GM23338 (cell line): ENCODE measurements around the gene RBM19. TPM values are rescaled to one million over a fixed set of nuclear protein-coding genes. Genes with fewer than 3 reads are reported as not detected.

ENCODE experiments used
- ATAC-seq: fragments of 200-7000 bp; cut with Tn5 transposase; 3 replicates; pipeline ENCODE4 v1.9.1; 2020
- DNase-seq: peaks from one replicate; pipeline ENCODE4 v3.0.0-alpha.2; 2015; ENCODE audit warnings: low spot score
- H2AFZ ChIP-seq: fragments of 200-600 bp; sonication (generic); 2 replicates; pipeline ENCODE4 v1.8.0; 2016; ENCODE audit warnings: antibody characterized with exemption, mild to moderate bottlenecking, moderate library complexity
- H3F3A ChIP-seq: fragments of 200-600 bp; sonication (generic); replicated peaks from 2 replicates; pipeline ENCODE4 v1.8.0; 2017; ENCODE audit warnings: antibody characterized with exemption, mixed run types, low read depth
- H3K27ac ChIP-seq: fragments of 200-600 bp; sonication (generic); 2 replicates; pipeline ENCODE4 v1.6.1; 2016; ENCODE audit warnings: low read depth
- H3K27me3 ChIP-seq: fragments of 200-600 bp; sonication (generic); 2 replicates; pipeline ENCODE4 v1.8.0; 2016; ENCODE audit warnings: mild to moderate bottlenecking, mixed run types, moderate library complexity; ENCODE audit not compliant: insufficient read depth
- H3K36me3 ChIP-seq: fragments of 200-600 bp; sonication (generic); 2 replicates; pipeline ENCODE4 v1.8.0; 2016; ENCODE audit warnings: mild to moderate bottlenecking; ENCODE audit not compliant: insufficient read depth
- H3K4me1 ChIP-seq: fragments of 200-600 bp; sonication (generic); 2 replicates; pipeline ENCODE4 v1.8.0; 2016; ENCODE audit warnings: mild to moderate bottlenecking, moderate library complexity; ENCODE audit not compliant: insufficient read depth
- H3K4me2 ChIP-seq: fragments of 200-600 bp; sonication (generic); 2 replicates; pipeline ENCODE4 v1.7.1; 2017; ENCODE audit warnings: mixed run types
- H3K4me3 ChIP-seq: fragments of 200-600 bp; sonication (generic); 2 replicates; pipeline ENCODE4 v1.6.1; 2016; ENCODE audit warnings: mixed run types
- H3K79me2 ChIP-seq: fragments of 200-600 bp; sonication (generic); replicated peaks from 2 replicates; pipeline ENCODE4 v1.8.0; 2017; ENCODE audit warnings: mild to moderate bottlenecking; ENCODE audit not compliant: insufficient read depth
- H3K9me2 ChIP-seq: fragments of 200-600 bp; sonication (generic); 2 replicates; pipeline ENCODE4 v1.8.0; 2017; ENCODE audit not compliant: insufficient read depth
- H4K20me1 ChIP-seq: fragments of 200-600 bp; sonication (generic); replicated peaks from 2 replicates; pipeline ENCODE4 v1.8.0; 2017; ENCODE audit warnings: mild to moderate bottlenecking; ENCODE audit not compliant: insufficient read depth
- H3K27ac Mint-ChIP-seq: 2 replicates; pipeline ENCODE4 v1.8.0; 2020; ENCODE audit warnings: inconsistent platforms, mild to moderate bottlenecking, moderate library complexity, mixed read lengths
- H3K27me3 Mint-ChIP-seq: 3 replicates; pipeline ENCODE4 v1.8.0; 2022; ENCODE audit warnings: low read depth, mild to moderate bottlenecking, moderate library complexity, mixed read lengths, inconsistent platforms; ENCODE audit not compliant: insufficient read depth, poor library complexity
- H3K36me3 Mint-ChIP-seq: 3 replicates; pipeline ENCODE4 v1.8.0; 2021; ENCODE audit warnings: low read depth, mild to moderate bottlenecking, inconsistent platforms, moderate library complexity, mixed read lengths
- H3K4me1 Mint-ChIP-seq: 3 replicates; pipeline ENCODE4 v1.8.0; 2020; ENCODE audit warnings: mild to moderate bottlenecking, inconsistent platforms, mixed read lengths
- H3K4me3 Mint-ChIP-seq: 3 replicates; pipeline ENCODE4 v1.8.0; 2021; ENCODE audit warnings: moderate library complexity, mild to moderate bottlenecking, inconsistent platforms, mixed read lengths
- H3K9me3 Mint-ChIP-seq: 3 replicates; pipeline ENCODE4 v1.8.0; 2020; ENCODE audit warnings: moderate library complexity, mild to moderate bottlenecking, inconsistent platforms, mixed read lengths
- EZH2 ChIP-seq: fragments of 200-600 bp; sonication (generic); IDR thresholded peaks from one replicate; pipeline ENCODE4 v1.8.0; 2017; ENCODE audit warnings: antibody characterized with exemption, mild to moderate bottlenecking, low read depth; ENCODE audit not compliant: unreplicated experiment
- EZH2phosphoT487 ChIP-seq: fragments of 200-600 bp; sonication (generic); IDR thresholded peaks from one replicate; pipeline ENCODE4 v1.8.1; 2018; ENCODE audit warnings: antibody characterized with exemption; ENCODE audit not compliant: unreplicated experiment
- JUNB ChIP-seq: IDR thresholded peaks from one replicate; pipeline ENCODE4 v1.6.1; 2016; ENCODE audit warnings: antibody characterized with exemption; ENCODE audit not compliant: unreplicated experiment
- NANOG ChIP-seq: IDR thresholded peaks from 2 replicates; pipeline ENCODE4 v1.6.1; 2016; ENCODE audit warnings: antibody characterized with exemption, borderline replicate concordance
- POLR2AphosphoS5 ChIP-seq: IDR thresholded peaks from 2 replicates; pipeline ENCODE4 v1.6.1; 2016; ENCODE audit warnings: antibody characterized with exemption, low read depth
- STAT1 ChIP-seq: IDR thresholded peaks from one replicate; pipeline ENCODE4 v1.6.1; 2016; ENCODE audit warnings: antibody characterized with exemption; ENCODE audit not compliant: unreplicated experiment
- ZNF114 ChIP-seq: fragments of 250-450 bp; sonication (Bioruptor Pico); IDR thresholded peaks from 2 replicates; pipeline ENCODE4 v1.5.0; 2020; ENCODE audit warnings: mild to moderate bottlenecking, moderate library complexity
- ZNF331 ChIP-seq: fragments of 250-450 bp; sonication (Bioruptor Pico); IDR thresholded peaks from 2 replicates; pipeline ENCODE4 v1.5.0; 2020; ENCODE audit warnings: low read depth, mild to moderate bottlenecking, moderate library complexity
- polyA plus RNA-seq: library from polyadenylated mRNA; unstranded; fragments of >200 nt; fragmentation: Nextera tagmentation; extraction: Ambion mirVana; gene quantifications from 2 replicates; pipeline ENCODE4 v1.2.1, GENCODE V29; 2016
- total RNA-seq: library from RNA; depleted of rRNA; stranded (reverse); fragments of >200 nt; shearing (Covaris generic); gene quantifications from 2 replicates; pipeline ENCODE4 v1.2.3, GENCODE V29; 2014
- TF ChIP-seq, protein P1 (sequence below): IDR thresholded peaks from 2 replicates; pipeline ENCODE4 v1.6.1; 2016; ENCODE audit warnings: antibody characterized with exemption
- TF ChIP-seq, protein P2 (sequence below): fragments of 250-450 bp; sonication (Bioruptor Pico); IDR thresholded peaks from 2 replicates; pipeline ENCODE4 v1.5.0; 2020; ENCODE audit warnings: mild to moderate bottlenecking, moderate library complexity
- TF ChIP-seq, protein P3 (sequence below), 2 experiments: fragments of 200-600 bp in 1 of 2; sonication (generic) in 1 of 2; conservative IDR thresholded peaks; 2 replicates each; pipeline versions ENCODE4 v1.5.1 to v1.6.1; 2016 to 2017; ENCODE audit warnings: antibody characterized with exemption in 2 of 2, low read depth in 2 of 2, mild to moderate bottlenecking in 2 of 2, moderate library complexity in 1 of 2
- TF ChIP-seq, protein P4 (sequence below): IDR thresholded peaks from one replicate; pipeline ENCODE4 v1.6.1; 2018; ENCODE audit warnings: antibody characterized with exemption; ENCODE audit not compliant: unreplicated experiment

Gene RBM19
- total and polyA plus RNA-seq, 2 experiments from 2014 or later: 43.4 to 56.7 TPM

DNA sequence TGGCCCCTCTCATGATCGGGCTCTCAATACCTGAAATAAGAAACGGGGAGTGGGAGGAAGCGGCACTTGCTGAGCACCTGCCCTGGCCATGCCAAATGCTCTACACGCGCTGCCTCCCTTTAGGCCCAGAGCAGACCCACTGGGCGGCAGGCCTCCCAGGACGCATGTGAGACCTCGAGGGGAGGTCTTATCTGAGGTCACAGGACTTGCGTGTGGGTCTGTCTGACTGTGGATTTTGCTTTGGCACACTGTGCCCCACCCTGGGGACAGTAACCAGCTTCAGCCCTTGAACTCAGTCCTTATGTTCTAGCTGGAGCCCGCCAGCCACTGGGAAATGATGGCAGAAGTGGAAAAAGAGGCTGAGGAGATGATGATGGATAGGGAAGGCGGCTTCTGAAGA lies 91.8 kb downstream of the RBM19 start (continued):
- TF ChIP-seq ZNF331 (no peak), POLR2AphosphoS5 (no peak), EZH2 (no peak), STAT1 (no peak), EZH2phosphoT487 (no peak), ZNF114 (CRISPR knock-in tag) (no peak), NANOG (no peak), JUNB (no peak)
- TF ChIP-seq, protein P1, sequence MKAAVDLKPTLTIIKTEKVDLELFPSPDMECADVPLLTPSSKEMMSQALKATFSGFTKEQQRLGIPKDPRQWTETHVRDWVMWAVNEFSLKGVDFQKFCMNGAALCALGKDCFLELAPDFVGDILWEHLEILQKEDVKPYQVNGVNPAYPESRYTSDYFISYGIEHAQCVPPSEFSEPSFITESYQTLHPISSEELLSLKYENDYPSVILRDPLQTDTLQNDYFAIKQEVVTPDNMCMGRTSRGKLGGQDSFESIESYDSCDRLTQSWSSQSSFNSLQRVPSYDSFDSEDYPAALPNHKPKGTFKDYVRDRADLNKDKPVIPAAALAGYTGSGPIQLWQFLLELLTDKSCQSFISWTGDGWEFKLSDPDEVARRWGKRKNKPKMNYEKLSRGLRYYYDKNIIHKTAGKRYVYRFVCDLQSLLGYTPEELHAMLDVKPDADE: no peak

- Histone ChIP-seq H3F3A (no peaks in the 10 kb centered on the region), H3K4me2 (no peak overlapping the region), H3K4me1 (no peaks in the 10 kb centered on the region), H3K9me2 (no peaks in the 10 kb centered on the region), H2AFZ (no peak overlapping the region), H3K36me3 (no peaks in the 10 kb centered on the region; the same call in 1 of the 2 replicates), H3K4me3 (no peak overlapping the region), H4K20me1 (no peaks in the 10 kb centered on the region), H3K79me2 (no peaks in the 10 kb centered on the region), H3K27ac (no peak overlapping the region), H3K27me3 (no peaks in the 10 kb centered on the region)
- Mint-ChIP-seq H3K4me1 (peaks cover 7% of the 10 kb centered on the region), H3K27ac (no peak overlapping the region), H3K36me3 (peaks cover 37% of the 10 kb centered on the region), H3K9me3 (peaks cover 11% of the 10 kb centered on the region; the same call in 2 of the 3 replicates), H3K27me3 (peaks cover 1% of the 10 kb centered on the region), H3K4me3 (no peak overlapping the region)
- DNase-seq (no peak), ATAC-seq (no peak)
- TF ChIP-seq EZH2 (no peak), ZNF331 (no peak), POLR2AphosphoS5 (no peak), EZH2phosphoT487 (no peak)
- TF ChIP-seq, protein P2, sequence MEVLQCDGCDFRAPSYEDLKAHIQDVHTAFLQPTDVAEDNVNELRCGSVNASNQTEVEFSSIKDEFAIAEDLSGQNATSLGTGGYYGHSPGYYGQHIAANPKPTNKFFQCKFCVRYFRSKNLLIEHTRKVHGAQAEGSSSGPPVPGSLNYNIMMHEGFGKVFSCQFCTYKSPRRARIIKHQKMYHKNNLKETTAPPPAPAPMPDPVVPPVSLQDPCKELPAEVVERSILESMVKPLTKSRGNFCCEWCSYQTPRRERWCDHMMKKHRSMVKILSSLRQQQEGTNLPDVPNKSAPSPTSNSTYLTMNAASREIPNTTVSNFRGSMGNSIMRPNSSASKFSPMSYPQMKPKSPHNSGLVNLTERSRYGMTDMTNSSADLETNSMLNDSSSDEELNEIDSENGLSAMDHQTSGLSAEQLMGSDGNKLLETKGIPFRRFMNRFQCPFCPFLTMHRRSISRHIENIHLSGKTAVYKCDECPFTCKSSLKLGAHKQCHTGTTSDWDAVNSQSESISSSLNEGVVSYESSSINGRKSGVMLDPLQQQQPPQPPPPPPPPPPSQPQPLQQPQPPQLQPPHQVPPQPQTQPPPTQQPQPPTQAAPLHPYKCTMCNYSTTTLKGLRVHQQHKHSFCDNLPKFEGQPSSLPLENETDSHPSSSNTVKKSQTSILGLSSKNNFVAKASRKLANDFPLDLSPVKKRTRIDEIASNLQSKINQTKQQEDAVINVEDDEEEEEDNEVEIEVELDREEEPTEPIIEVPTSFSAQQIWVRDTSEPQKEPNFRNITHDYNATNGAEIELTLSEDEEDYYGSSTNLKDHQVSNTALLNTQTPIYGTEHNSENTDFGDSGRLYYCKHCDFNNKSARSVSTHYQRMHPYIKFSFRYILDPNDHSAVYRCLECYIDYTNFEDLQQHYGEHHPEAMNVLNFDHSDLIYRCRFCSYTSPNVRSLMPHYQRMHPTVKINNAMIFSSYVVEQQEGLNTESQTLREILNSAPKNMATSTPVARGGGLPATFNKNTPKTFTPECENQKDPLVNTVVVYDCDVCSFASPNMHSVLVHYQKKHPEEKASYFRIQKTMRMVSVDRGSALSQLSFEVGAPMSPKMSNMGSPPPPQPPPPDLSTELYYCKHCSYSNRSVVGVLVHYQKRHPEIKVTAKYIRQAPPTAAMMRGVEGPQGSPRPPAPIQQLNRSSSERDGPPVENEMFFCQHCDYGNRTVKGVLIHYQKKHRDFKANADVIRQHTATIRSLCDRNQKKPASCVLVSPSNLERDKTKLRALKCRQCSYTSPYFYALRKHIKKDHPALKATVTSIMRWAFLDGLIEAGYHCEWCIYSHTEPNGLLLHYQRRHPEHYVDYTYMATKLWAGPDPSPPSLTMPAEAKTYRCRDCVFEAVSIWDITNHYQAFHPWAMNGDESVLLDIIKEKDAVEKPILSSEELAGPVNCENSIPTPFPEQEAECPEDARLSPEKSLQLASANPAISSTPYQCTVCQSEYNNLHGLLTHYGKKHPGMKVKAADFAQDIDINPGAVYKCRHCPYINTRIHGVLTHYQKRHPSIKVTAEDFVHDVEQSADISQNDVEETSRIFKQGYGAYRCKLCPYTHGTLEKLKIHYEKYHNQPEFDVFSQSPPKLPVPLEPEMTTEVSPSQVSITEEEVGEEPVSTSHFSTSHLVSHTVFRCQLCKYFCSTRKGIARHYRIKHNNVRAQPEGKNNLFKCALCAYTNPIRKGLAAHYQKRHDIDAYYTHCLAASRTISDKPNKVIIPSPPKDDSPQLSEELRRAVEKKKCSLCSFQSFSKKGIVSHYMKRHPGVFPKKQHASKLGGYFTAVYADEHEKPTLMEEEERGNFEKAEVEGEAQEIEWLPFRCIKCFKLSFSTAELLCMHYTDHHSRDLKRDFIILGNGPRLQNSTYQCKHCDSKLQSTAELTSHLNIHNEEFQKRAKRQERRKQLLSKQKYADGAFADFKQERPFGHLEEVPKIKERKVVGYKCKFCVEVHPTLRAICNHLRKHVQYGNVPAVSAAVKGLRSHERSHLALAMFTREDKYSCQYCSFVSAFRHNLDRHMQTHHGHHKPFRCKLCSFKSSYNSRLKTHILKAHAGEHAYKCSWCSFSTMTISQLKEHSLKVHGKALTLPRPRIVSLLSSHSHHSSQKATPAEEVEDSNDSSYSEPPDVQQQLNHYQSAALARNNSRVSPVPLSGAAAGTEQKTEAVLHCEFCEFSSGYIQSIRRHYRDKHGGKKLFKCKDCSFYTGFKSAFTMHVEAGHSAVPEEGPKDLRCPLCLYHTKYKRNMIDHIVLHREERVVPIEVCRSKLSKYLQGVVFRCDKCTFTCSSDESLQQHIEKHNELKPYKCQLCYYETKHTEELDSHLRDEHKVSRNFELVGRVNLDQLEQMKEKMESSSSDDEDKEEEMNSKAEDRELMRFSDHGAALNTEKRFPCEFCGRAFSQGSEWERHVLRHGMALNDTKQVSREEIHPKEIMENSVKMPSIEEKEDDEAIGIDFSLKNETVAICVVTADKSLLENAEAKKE (CRISPR knock-in tag): no peak
- TF ChIP-seq, protein P3, sequence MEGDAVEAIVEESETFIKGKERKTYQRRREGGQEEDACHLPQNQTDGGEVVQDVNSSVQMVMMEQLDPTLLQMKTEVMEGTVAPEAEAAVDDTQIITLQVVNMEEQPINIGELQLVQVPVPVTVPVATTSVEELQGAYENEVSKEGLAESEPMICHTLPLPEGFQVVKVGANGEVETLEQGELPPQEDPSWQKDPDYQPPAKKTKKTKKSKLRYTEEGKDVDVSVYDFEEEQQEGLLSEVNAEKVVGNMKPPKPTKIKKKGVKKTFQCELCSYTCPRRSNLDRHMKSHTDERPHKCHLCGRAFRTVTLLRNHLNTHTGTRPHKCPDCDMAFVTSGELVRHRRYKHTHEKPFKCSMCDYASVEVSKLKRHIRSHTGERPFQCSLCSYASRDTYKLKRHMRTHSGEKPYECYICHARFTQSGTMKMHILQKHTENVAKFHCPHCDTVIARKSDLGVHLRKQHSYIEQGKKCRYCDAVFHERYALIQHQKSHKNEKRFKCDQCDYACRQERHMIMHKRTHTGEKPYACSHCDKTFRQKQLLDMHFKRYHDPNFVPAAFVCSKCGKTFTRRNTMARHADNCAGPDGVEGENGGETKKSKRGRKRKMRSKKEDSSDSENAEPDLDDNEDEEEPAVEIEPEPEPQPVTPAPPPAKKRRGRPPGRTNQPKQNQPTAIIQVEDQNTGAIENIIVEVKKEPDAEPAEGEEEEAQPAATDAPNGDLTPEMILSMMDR (conservative IDR thresholded peaks at IDR 0.05; ENCODE audit: low read depth in 2 of 2): no peak
- TF ChIP-seq, protein P1: no peak
- TF ChIP-seq, protein P4, sequence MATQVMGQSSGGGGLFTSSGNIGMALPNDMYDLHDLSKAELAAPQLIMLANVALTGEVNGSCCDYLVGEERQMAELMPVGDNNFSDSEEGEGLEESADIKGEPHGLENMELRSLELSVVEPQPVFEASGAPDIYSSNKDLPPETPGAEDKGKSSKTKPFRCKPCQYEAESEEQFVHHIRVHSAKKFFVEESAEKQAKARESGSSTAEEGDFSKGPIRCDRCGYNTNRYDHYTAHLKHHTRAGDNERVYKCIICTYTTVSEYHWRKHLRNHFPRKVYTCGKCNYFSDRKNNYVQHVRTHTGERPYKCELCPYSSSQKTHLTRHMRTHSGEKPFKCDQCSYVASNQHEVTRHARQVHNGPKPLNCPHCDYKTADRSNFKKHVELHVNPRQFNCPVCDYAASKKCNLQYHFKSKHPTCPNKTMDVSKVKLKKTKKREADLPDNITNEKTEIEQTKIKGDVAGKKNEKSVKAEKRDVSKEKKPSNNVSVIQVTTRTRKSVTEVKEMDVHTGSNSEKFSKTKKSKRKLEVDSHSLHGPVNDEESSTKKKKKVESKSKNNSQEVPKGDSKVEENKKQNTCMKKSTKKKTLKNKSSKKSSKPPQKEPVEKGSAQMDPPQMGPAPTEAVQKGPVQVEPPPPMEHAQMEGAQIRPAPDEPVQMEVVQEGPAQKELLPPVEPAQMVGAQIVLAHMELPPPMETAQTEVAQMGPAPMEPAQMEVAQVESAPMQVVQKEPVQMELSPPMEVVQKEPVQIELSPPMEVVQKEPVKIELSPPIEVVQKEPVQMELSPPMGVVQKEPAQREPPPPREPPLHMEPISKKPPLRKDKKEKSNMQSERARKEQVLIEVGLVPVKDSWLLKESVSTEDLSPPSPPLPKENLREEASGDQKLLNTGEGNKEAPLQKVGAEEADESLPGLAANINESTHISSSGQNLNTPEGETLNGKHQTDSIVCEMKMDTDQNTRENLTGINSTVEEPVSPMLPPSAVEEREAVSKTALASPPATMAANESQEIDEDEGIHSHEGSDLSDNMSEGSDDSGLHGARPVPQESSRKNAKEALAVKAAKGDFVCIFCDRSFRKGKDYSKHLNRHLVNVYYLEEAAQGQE: no peak
Measured at GRCh38 chr12:113873740-113874139, 92.4 kb downstream of the RBM19 start.
